A549 (cell line): Measurements from ENCODE around the gene SEPTIN1.

Source experiments
- KDM1A ChIP-seq: fragments of 200-600 bp; sonication (generic); IDR thresholded peaks from 2 replicates; pipeline ENCODE4 v1.6.1; 2016; ENCODE audit warnings: low read depth, mild to moderate bottlenecking
- PBX3 ChIP-seq: IDR thresholded peaks from 2 replicates; pipeline ENCODE4 v1.6.1; 2012
- POLR2A ChIP-seq: IDR thresholded peaks from 2 replicates; pipeline ENCODE4 v1.6.1; 2012; ENCODE audit warnings: mild to moderate bottlenecking, low read length
- RAD21 ChIP-seq, 2 experiments: fragments of >200 bp in 1 of 2; sonication (Bioruptor Twin) in 1 of 2; formaldehyde crosslinking in 1 of 2; IDR thresholded peaks in 1 of 2; conservative IDR thresholded peaks in 1 of 2; 2 replicates in 1 of 2; 3 replicates in 1 of 2; pipeline ENCODE4 v1.6.1; 2012 to 2018; ENCODE audit warnings: inconsistent platforms in 1 of 2
- SMC3 ChIP-seq: fragments of >200 bp; sonication (Bioruptor Twin); formaldehyde crosslinking; IDR thresholded peaks from 3 replicates; pipeline ENCODE4 v1.6.1; 2018; ENCODE audit warnings: inconsistent platforms
- ZC3H11A ChIP-seq: fragments of 450-650 bp; IDR thresholded peaks from 2 replicates; pipeline ENCODE4 v1.6.1; 2014; ENCODE audit warnings: antibody characterized with exemption, mild to moderate bottlenecking
- TF ChIP-seq, protein P1 (sequence below): fragments of >200 bp; sonication (Bioruptor Twin); formaldehyde crosslinking; IDR thresholded peaks from 3 replicates; pipeline ENCODE4 v1.5.1; 2016

- TF ChIP-seq KDM1A (no peak), RAD21 (conservative IDR thresholded peaks at IDR 0.05 in 1 of 2, IDR thresholded peaks at IDR 0.05 in 1 of 2) (no peak), SMC3 (no peak), PBX3 (no peak), ZC3H11A (no peak), POLR2A (no peak)
- TF ChIP-seq, protein P1, sequence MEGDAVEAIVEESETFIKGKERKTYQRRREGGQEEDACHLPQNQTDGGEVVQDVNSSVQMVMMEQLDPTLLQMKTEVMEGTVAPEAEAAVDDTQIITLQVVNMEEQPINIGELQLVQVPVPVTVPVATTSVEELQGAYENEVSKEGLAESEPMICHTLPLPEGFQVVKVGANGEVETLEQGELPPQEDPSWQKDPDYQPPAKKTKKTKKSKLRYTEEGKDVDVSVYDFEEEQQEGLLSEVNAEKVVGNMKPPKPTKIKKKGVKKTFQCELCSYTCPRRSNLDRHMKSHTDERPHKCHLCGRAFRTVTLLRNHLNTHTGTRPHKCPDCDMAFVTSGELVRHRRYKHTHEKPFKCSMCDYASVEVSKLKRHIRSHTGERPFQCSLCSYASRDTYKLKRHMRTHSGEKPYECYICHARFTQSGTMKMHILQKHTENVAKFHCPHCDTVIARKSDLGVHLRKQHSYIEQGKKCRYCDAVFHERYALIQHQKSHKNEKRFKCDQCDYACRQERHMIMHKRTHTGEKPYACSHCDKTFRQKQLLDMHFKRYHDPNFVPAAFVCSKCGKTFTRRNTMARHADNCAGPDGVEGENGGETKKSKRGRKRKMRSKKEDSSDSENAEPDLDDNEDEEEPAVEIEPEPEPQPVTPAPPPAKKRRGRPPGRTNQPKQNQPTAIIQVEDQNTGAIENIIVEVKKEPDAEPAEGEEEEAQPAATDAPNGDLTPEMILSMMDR, result no peak
Measured at GRCh38 chr16:30381291-30382041, 895 bp downstream of the SEPTIN1 start.
